NCI-H2171 treated with DMSO at 0.1 percent for 48 hours (cell line): ENCODE data around the gene UGT2A1.

Experiments
- DNase-seq: peaks from one replicate; lab custom pipeline; 2025; lab: John Stamatoyannopoulos, UW

The UGT2A1 gene

GRCh38 chr4:69589884-69590283, 63.2 kb downstream of the UGT2A1 start:
- no peak for DNase-seq

- no peak for DNase-seq
These were observed 68.9 kb downstream of the UGT2A1 start for GRCh38 chr4:69584135-69584534.

- DNase-seq, result no peak
These were observed 69.5 kb downstream of the UGT2A1 start for GRCh38 chr4:69583543-69583942.

- no peak for DNase-seq
These were observed 75.8 kb downstream of the UGT2A1 start for GRCh38 chr4:69577245-69577644.

- no peak for DNase-seq
These were observed 76.7 kb downstream of the UGT2A1 start for GRCh38 chr4:69576251-69576877.

GRCh38 chr4:69568787-69569186, 84.3 kb downstream of the UGT2A1 start:
- no peak for DNase-seq

GRCh38 chr4:69563424-69563823, 89.6 kb downstream of the UGT2A1 start:
- DNase-seq, result no peak

- DNase-seq, result no peak
These were observed 103.4 kb downstream of the UGT2A1 start for GRCh38 chr4:69549651-69550050.

GRCh38 chr4:69546134-69546765, 106.8 kb downstream of the UGT2A1 start:
- DNase-seq, result no peak
